Prostate gland (tissue), 2 donors: ENCODE results near the gene PAX5.

Experiments
- CTCF ChIP-seq, 4 experiments: fragments of 200-600 bp in 2 of 4; fragments of 450-650 bp in 2 of 4; sonication (generic) in 2 of 4; IDR thresholded peaks; 1 replicate in 3 of 4; 2 replicates in 1 of 4; pipeline ENCODE4 v1.5.1; 2016 to 2019; ENCODE audit warnings: antibody characterized with exemption in 4 of 4, mild to moderate bottlenecking in 2 of 4, moderate library complexity in 2 of 4
- POLR2A ChIP-seq: fragments of 450-650 bp; IDR thresholded peaks from one replicate; pipeline ENCODE4 v1.6.1; 2016; ENCODE audit warnings: antibody characterized with exemption, mild to moderate bottlenecking
- POLR2AphosphoS5 ChIP-seq: sonication (generic); formaldehyde crosslinking; IDR thresholded peaks from one replicate; pipeline ENCODE4 v1.6.1; 2017; ENCODE audit warnings: antibody characterized with exemption

- no peak for TF ChIP-seq CTCF (IDR thresholded peaks at IDR 0.05)
- TF ChIP-seq POLR2A: no peak
- TF ChIP-seq POLR2AphosphoS5: no peak
Observed at GRCh38 chr9:37007295-37007694, 26.8 kb downstream of the PAX5 start.
